Stomach (tissue), 4 donors: ENCODE results near the gene FAM131B.

Experiments used
- CTCF ChIP-seq, 7 experiments: fragments of 450-650 bp in 4 of 7; fragments of 200-600 bp in 3 of 7; sonication (generic) in 3 of 7; IDR thresholded peaks; one replicate each; pipeline ENCODE4 v1.5.1; 2016 to 2019; ENCODE audit warnings: antibody characterized with exemption in 7 of 7, control low read depth in 2 of 7, mild to moderate bottlenecking in 1 of 7
- EP300 ChIP-seq: sonication (generic); formaldehyde crosslinking; IDR thresholded peaks from one replicate; pipeline ENCODE4 v1.6.1; 2017; ENCODE audit warnings: antibody characterized with exemption
- POLR2A ChIP-seq, 4 donors: fragments of 450-650 bp; IDR thresholded peaks; one replicate each; pipeline ENCODE4 v1.6.1; 2016; ENCODE audit warnings: antibody characterized with exemption in 4 of 4, control low read depth in 2 of 4, mild to moderate bottlenecking in 1 of 4, moderate library complexity in 1 of 4

- TF ChIP-seq EP300 (no peak), CTCF (IDR thresholded peaks at IDR 0.05) (no peak), POLR2A (IDR thresholded peaks at IDR 0.05) (no peak)
Measured at GRCh38 chr7:143367972-143368371, 5.5 kb upstream of the FAM131B start.
